Measurements from ENCODE around the gene TWF2.
A peak's percentile ranks its signal among the peaks of the same experiment; 100 is the strongest.

The TWF2 gene

DNA sequence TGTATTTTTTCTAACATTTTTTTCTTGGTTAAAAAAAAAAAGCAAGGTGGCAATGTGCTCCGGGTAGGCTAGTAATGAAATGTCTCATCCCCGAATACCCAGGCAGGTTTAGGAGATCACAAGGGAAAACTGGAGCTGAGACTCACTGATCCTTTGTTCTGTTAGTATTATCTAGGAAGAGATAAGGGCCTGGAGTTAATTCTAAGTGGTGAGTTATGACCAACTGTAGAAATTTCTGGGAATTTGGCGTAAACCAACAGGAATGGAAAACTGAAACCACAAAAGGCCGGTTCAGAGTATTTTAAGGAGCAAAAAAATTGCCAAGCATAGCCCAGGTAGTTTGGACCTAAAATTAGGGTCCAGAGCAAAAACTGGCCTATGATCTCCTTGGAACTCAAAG is 19.0 kb upstream of the TWF2 start:
- no peak for DNase-seq

DNA sequence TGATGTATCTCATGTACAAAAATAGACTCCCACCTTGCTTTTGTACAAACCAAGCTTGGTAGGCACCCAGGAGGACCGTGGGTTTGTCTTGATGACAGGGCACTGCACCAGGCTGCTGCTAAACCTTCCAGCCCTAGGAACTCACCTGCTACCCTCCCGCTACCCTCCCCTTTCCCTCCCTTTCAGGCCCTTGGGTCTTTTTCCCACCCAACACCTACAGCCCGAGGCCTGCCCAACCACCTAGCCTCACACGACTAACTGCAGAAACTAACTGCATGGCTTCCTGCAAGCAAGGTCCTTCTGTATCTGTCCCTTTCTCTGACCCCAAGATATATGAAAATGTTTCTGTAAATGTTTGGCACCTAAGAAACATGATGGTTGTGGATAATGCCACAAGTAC is 17.7 kb upstream of the TWF2 start:
- DNase-seq: no peak

DNA sequence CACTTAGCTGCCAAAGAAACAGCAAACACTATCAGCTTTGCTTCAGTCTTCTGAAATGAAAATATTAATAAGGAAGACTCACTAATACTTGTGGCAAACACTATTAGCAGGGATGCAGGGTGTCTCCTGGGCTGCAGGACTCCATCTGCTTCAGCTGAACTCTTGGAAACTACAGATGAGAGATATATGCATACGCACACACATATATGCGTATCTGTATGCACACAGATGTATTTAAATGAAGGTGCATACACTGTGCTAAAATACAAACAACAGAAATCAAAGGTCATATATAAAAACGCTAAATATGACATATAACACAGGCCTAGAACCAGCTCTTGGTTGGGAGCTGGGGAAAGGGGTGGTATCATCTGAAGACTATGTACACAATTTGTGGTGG is 17.2 kb upstream of the TWF2 start:
- no peak for DNase-seq

DNA sequence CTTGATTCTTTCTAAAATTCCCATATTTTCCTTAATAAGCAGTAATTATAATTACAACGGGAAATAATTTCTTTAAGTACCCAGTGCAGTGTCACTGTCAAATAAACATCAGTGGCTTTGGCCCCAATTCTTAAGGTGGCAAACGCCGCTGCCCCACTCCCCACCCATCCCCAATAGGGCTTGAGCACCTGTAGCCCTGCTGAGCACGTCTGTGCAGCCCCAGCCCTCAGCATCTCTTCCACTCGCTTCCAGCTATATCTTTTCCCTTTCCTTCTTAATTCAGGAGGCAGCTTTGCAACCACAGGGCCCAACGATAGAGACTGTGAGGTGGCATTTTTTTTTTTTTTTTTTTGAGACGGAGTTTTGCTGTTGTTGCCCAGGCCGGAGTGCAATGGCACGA is 15.7 kb upstream of the TWF2 start:
- no peak for DNase-seq

DNA sequence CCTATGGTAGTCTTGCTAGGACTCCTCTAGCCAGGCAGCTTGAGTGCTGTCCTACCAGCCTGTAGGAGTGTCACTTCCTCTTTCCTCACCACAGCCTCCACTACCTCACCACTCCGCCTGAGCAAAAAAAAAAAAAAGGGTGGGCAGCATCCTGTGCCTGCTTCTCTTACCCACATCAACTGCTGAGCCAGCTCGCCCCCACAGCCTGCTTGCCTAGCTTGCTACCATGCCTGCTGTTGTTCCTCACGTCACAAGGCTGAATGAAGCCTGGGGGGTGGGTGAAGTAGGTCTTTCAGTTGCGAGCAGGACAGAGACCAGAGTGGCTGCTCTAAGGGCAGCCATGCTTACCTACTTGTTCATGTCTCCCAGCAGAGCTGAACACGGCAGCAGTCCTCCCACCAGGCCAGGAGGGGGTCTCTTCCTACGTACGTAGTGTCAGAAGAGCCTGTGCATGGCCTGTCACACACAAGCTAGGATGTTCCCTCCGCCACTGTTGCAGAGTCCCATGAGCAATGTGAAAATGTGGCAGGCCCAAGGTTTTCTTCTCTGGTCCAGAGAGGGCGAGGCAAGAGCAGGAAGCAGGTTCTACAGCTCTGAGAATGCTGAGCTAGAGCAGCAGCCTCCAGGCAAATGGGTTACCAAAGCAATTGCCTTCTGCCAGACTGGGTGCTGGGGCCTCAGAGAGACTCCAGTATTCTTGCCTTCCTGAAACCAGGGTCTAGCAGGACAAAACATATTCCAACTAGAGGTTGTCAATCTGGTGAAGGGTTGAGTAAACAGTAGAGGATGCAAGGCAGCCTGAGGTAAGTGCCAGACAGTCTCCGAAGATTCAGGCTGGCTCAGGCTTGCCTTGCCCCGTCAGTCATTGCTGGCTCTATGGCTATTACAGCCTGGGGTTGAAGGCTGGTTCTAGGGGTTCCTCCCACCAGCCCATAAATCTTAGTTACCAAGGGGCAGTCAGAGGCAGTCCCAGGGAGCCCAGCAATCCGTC is 14.7 kb upstream of the TWF2 start:
- DNase-seq: no peak

DNA sequence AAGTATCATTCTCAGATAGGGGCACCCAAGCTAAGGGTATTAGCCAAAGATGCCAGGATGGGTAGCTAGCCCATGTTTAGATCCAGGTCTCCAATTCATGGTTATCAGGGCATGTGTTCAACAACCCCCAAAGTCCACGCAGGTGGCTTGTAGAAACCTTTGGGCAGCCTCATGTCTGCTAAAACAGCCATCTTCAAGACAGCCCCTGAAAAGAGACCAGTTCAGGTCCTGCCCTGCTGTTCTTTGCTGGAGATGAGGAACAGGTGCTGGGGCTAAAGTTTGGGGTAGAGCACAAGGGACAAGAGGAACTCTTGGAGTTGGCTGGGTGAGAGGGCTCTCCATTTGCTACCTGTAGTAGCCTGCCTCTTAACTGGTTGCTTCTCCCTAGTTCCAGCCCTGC is 11.2 kb upstream of the TWF2 start:
- no peak for DNase-seq

DNA sequence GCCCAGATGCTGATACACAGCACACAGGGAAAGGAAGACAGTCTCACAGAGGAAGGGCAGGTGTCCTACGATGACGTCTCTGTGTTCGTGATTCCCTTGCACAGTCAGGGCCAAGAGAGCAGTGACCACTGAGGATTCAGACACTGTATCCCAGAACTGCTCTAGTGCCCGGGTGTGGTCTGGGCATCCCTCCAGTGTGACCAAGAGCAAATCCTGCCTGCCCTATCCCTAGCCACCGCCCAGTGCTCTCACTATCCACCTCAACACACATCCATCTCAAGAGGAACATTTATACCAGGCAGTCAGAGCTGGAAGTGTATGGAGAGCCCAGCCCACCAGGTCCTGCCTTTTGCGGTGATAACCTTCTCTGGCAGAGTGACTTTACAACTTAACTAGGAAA is 10.7 kb upstream of the TWF2 start:
- DNase-seq: no peak

DNA sequence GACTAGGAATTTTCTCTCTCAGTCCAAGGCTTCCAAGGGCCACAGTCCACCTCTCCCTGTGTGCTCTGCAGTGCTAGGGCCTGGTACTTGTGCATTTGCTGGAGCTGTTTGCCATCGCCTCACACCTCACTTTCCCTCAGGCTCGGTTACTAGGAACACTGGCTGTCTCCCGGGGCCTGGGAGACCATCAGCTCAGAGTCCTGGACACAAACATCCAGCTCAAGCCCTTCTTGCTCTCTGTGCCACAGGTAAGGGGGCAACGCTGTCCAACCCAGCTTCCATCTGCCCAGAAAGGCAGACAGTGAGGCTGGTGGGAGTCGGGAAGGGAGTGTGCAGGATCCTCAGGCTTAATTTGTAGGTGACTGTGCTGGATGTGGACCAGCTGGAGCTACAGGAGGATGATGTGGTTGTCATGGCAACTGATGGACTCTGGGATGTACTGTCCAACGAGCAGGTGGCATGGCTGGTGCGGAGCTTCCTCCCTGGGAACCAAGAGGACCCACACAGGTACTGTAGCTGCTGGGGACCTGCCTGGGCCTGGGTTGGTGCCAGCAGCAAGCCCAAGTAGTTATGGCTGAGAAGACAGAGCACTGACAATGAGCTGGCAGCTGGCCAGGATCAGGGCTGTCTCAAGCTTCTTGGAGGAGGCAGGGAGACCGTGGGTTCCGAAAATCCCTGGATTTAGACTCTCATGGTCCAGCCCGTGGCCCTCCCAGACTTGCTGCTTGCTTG is 10.0 kb upstream of the TWF2 start:
- DNase-seq: no peak

DNA sequence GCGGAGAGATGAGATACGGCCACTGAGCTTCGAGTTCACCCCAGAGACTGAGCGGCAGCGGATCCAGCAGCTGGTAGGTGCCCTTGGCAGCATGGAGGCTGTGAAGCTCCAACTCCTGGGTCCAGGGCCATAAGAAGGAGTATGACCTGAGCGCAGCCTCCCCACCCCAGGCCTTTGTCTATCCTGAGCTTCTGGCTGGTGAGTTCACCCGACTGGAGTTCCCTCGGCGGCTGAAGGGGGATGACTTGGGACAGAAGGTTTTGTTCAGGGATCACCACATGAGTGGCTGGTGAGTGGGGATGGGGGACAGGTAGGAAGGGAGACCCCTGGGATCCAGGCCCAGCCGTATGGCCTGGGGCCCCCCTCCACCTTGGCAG is 9.2 kb upstream of the TWF2 start:
- DNase-seq: no peak

DNA sequence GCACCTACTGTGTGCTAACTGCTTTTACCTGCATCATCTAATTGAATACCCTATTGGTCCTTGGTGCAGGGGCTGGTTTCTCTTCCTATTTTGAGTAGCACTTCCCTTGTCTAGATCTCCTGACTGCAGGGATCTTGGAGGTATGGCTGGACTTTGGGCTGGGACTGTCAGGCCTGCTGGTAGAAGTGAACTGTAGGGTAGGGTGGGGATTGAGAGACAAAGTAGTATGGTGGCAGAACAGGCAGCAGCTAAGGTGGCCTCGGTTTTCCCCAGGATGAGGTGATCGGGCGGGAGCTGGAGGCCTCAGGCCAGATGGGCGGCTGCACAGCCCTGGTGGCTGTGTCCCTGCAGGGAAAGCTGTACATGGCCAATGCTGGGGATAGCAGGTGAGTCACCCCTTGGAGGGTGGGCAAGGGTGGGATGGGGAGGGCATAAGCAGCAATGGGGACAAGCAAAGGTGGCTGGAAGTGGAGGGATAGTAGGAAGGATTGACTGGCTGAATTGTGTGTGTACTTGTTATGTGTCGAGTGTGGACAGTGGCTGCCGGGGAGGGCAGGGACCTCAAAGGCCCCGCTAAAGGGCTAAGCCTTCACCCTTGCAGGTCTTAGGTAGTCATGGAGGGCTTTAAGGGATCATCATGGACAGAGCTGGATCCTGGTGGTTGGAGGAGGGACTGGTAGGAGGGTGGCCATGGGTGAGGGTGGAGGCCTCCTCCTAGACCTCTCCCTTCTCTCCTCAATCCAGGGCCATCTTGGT is 8.6 kb upstream of the TWF2 start:
- DNase-seq: no peak

DNA sequence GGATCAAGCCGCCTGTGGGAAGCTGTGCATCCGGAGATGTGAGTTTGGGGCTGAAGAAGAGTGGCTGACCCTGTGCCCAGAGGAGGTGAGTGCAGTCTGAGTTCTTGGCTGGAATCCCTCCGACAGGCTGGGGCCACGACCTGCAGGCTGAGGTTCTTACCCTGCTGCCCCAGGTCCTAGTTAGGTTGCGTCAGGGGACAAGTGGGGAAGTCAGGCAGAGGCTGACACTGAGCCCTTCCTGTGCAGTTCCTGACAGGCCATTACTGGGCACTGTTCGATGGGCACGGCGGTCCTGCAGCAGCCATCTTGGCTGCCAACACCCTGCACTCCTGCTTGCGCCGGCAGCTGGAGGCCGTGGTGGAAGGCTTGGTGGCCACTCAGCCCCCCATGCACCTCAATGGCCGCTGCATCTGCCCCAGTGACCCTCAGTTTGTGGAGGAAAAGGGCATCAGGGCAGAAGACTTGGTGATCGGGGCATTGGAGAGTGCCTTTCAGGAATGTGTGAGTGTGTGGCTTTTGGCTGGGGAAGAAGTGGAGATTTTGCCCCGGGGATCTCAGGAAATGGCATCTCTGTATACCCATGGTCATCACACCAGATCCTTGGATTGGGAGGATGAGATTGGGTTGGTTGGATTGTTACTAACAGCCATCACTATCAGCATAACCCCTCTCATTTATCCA is 7.9 kb upstream of the TWF2 start:
- DNase-seq: no peak

DNA sequence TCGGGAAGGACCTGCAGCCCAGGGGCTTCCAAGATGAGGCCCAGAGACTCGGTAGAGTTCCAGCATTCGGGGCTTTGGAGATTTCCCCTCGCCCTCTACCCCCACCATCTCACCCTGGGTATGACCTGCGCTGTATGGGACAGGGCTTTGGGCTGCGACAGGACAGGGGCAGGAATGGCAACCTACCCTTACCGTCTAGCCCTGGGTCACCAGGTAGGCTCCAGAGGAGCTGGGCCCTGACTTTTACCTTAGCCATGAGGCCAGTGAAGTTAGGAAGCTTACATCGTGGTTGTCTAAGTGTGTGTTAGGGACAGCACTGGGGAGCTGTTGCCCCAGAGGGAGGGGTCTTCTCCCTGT is 7.3 kb upstream of the TWF2 start:
- DNase-seq: no peak

DNA sequence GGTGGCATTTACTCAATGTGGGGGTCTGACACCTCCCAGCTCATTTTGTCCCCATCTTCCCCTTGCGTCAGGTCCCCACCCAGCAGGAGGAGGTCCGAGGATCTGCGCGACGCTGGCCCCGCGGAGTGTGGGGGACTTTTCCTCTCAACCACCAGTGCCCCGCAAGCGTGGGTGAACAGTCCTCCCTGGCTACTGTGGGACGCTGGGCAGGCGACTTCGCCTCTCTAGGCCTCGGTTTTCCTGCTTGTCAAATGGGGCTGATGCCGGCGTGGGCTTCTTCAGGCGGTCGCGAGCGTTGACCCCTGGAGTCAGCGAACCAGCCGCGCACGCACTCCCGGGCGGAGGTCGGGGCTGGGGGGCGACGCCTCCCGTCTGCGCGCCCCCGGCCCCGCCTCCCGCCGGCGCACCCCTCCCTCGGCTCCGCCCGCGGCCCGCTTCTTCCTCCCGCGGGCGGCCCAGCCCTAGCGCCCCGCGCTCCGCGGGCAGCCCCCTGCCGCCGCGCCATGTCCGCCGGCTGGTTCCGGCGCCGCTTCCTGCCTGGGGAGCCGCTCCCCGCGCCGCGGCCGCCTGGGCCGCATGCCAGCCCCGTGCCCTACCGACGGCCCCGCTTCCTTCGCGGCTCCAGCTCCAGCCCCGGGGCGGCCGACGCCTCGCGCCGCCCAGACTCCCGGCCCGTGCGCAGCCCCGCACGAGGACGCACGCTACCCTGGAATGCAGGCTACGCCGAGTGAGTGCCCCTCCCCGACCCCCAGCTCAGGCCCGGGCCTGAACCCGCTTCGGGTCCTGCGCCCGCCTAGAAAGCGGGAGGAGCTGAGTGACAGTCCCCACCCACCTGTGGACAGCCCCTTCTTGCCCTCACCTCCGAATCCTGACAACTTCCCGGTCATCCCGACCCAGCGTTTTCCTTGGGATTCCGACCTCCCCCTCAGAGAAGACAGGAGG is 6.6 kb upstream of the TWF2 start, which contains the start of gene PPM1M:
Gene PPM1M, plus strand, starts transcription at position 438 of the 942 bp plus-strand sequence. Its CDS starts 66 bp downstream, at position 504.
- DNase-seq: peak; percentile 66

DNA sequence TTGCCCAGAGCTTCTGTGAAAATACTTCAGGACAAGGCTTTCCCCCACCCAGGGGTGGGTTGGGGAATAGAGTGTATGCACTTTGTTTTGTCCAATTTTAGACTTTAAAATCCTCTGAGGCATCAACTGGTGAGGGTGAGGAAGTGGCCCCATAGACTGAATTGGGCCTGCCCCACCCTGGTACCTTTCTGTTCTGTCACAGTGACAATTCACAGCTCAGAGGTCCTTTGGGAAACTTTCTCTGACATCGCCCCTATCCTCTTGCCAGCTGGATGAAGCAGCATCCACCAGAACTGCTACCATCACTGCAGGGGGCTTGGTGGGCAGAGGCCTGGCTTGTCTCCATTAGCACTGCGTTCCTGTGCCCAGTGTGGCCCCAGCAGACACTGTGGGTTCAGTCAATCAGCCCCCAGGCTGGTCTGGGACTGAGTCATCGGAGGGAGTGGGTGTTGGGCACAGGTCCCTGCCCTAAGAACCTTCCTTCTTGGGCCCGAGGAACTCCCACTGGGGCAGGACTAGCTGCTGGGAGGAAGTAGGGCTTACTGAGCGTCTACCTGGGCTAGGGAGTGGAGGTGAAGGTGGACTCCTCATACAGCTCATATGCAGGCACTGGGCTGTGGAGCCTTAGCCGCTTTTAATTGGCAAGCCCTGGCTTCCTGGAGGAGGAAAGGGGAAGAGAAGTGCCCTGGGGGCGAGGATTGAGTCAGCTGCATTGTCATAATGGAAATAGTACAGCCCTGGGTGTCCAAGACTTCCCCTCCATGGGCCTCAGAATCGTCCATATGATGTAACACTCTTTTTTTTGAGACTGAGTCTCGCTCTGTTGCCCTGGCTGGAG is 5.1 kb upstream of the TWF2 start:
- DNase-seq: peak; percentile 69

DNA sequence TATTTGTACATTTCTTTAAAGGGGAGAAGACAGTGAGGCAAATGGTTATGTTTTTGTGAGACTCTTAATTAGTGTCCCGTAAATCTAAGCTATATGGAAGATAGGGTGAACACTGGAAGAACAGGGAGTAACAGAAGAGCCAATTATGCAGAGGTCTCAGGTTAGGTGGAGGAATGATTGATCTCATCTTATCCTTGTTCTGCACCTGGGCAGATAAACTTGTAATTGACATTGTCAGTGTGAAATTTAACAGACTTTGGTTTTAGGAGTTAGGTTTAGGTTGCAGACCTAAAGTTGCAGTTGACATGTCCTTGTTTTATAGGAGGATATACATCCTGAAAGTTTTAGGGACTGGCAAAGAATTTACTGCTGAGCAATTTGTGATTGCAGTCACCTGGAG is 3.1 kb upstream of the TWF2 start:
- no peak for DNase-seq

DNA sequence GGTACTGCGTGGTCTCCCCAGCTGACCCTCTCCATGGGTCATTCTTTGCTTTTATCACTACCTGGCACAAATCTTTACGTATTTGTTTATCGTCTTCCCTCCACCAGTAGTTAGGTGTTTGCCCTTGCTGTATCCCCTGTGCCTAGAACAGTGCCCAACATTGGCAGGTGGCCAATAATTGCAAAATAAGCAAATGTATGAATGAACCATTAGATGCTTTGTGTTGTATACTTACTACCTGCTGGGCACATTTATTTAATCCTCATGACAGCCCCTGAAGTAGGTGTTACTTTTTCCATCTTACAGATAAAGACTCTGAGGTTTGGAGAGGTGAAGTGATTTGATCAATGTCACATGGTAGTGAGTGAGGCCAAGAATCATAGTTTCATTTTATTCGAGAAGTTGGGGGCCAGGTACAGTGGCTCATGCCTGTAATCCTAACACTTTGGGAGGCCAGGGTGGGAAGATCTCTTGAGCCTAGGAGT is 2.0 kb upstream of the TWF2 start:
- DNase-seq: no peak

DNA sequence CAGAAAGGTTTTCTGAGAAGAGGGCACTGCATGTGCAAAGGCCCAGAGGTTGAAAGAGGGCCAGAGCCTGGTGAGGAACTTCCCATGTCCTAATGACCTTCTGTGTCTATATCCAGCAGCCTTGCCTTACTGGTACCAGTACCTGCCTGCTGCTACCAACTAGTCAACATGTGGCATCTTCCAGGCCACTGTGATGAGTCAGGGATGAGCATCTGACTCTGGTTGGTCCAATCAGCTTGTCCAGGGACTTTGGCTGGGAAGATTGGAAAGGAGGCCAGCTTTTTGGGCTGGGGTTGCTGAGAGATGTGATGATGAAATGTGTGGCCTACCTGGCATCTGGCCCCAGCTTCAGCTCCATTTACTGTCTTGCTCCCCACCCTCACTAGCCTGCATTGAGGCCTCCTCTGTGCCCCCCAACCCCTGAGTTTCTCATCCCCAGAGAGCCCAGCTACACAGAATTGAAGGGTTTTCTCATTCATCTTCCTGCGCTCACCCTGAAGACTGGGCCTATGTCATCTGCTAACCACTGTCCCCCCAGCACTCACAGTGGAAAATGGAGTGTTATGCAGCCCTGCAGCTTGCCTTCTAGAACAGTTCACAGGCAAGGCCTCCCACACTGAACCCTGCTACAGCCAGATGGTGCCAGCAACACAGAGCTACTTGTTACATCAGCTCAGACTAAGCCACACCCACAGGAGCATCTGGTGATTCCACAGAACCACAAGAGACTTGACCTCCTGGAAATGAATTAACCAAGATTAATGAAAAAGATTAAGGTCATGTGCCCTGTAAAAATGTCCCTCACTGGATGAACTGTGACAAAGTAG is 1.3 kb upstream of the TWF2 start:
- DNase-seq: peak; percentile 79

DNA sequence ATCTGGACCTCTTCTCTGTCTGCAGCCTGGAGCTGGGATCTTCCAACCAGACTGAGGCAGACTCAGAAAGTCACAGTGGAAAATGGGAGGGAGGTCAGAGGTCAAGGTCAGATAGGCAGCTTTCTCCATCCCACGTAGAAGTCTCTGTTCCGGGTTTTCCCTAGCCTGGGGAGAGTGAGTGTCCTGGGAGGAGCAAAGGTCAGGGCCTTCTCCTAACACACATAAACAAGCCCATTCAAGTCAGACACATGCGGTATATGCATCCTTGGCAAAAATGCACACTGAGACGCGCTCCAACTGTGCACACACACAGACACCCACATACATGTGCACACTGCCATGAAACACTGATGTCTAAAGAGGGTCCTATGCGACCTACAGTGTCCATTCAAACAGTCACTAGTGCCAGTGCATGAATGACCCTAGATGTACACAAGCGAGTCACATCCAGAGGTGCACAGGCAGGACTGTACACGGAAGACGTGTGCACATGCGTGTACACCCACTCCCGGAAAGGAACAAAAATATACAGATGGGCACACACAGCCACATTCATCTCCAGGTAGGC is 681 bp downstream of the TWF2 start:
- DNase-seq: no peak

DNA sequence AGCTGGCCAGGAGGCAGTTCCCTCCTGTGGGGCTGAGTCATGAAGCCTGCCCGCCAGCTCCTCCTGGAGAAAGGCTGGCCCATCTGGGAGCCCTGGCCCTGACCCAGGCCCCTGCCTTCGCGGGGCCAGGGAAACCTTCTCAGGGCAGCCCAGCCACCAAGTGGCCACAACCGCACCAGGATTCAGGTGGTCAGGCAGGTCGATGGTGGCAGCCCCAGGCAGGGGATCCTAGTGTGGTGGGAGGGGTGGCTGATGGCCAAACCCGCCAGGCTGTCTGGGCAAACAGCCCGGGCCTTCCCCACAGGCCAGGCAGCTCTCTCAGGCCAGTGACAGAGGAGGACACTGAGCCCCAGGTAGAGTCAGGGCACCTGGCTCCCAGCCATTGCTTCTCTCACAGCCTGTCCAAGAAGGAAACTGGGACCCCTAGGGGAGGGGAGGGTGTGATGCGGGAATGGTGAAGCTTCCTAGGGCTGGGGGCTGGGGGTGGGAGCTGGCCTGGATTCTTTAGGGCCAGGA is 1.2 kb downstream of the TWF2 start:
- peak; percentile 90 for DNase-seq

Measured in fibroblast of skin of back (primary cell).